Right atrium auricular region (tissue), 2 donors: Measurements from ENCODE around the gene CFAP107. TPM values are rescaled to one million over a fixed set of nuclear protein-coding genes. Genes with fewer than 3 reads are reported as not detected.

ENCODE experiments used
- DNase-seq: peaks from one replicate; pipeline ENCODE4 v3.0.0-alpha.2; 2019; ENCODE audit warnings: low spot score
- H3K27ac ChIP-seq, 2 donors: fragments of 200-600 bp; sonication (generic); 1 replicate in 1 of 2; 2 replicates in 1 of 2; pipeline ENCODE4 v1.5.1; 2016 to 2019
- H3K27me3 ChIP-seq, 2 donors: fragments of 200-600 bp; sonication (generic); one replicate each; pipeline versions ENCODE4 v1.5.1 to v1.6.0; 2017 to 2019
- H3K36me3 ChIP-seq: fragments of 200-600 bp; sonication (generic); one replicate; pipeline ENCODE4 v1.5.1; 2016
- H3K4me1 ChIP-seq, 2 donors: fragments of 200-600 bp; sonication (generic); one replicate each; pipeline versions ENCODE4 v1.5.1 to v1.6.0; 2017 to 2019
- H3K4me3 ChIP-seq, 2 donors: fragments of 200-600 bp; sonication (generic); 1 replicate in 1 of 2; 2 replicates in 1 of 2; pipeline ENCODE4 v1.5.1; 2017 to 2019; ENCODE audit warnings: mild to moderate bottlenecking in 1 of 2, moderate library complexity in 1 of 2
- H3K9me3 ChIP-seq, 2 donors: fragments of 200-600 bp; sonication (generic); one replicate each; pipeline ENCODE4 v1.5.1; 2019
- CTCF ChIP-seq, 2 donors: fragments of 200-600 bp; sonication (generic); IDR thresholded peaks; one replicate each; pipeline ENCODE4 v1.5.1; 2019; ENCODE audit warnings: antibody characterized with exemption in 2 of 2
- total RNA-seq, 2 donors: library from RNA; depleted of rRNA; stranded (reverse); fragments of >200 nt; gene quantifications; one replicate each; pipeline ENCODE4 v1.1.0, GENCODE V29; 2016

The CFAP107 gene
- total RNA-seq, result not detected

DNA sequence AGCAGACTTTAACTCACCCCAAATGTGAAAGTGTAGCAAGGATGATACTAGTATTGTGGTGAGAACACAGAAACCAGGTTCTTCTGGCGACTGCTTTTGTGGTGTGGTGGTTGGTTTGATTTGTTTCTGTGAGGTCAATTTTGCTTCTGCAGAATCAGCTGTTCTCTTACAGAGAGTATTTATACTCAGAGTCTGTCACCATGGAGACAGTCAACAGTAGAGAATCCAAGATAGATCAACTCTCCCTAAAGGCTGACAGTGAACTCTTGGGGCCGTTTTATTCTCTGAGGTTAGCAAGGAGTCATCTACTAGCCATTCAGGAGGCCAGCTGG lies at the start of gene CFAP107:
Gene CFAP107, plus strand, starts transcription at position 209 of the 332 bp plus-strand sequence. CDS start 231 bp downstream, outside the sequence.
- no peak within 1 kb of the TSS for H3K4me3 ChIP-seq
- H3K27ac ChIP-seq, result no peak within 1 kb of the TSS
- no peak for TF ChIP-seq CTCF (IDR thresholded peaks at IDR 0.05)
- H3K9me3 ChIP-seq, result peaks cover 0 to 36% of the 10 kb centered on the region in 2 donors
- no peak for DNase-seq
- no peaks in the 10 kb centered on the region for H3K36me3 ChIP-seq
- no peaks in the 10 kb centered on the region for H3K4me1 ChIP-seq
- H3K27me3 ChIP-seq, result no peaks in the 10 kb centered on the region

GRCh38 chr1:12696658-12697057 lies 49.3 kb upstream of the CFAP107 start:
- no peaks in the 10 kb centered on the region for H3K27me3 ChIP-seq
- no peak for TF ChIP-seq CTCF (IDR thresholded peaks at IDR 0.05)
- no peak overlapping the region for H3K27ac ChIP-seq
- no peak overlapping the region for H3K4me3 ChIP-seq
- no peaks in the 10 kb centered on the region for H3K36me3 ChIP-seq
- H3K9me3 ChIP-seq, result no peaks in the 10 kb centered on the region
- no peak for DNase-seq
- no peaks in the 10 kb centered on the region for H3K4me1 ChIP-seq

DNA sequence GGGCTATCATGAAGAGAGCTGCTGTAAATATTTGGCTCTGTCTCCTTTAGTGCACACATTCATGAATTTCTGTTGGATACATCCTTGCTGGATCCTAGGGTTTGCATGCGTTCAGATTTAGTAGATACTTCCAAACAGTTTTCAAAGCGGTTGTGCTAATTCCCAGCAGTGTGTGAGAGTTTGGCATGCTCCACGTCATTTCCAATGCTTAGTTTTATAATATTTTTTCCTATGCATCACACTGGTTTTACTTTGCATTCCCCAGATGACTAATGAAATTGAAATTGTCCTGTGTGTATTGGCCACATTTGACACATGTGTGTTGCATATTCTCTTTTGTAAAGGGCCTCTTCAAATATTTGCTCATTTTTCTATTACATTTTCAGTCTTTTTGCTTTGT lies 48.6 kb upstream of the CFAP107 start:
- Histone ChIP-seq H3K27ac (no peak overlapping the region), H3K4me1 (no peaks in the 10 kb centered on the region), H3K4me3 (no peak overlapping the region), H3K9me3 (no peaks in the 10 kb centered on the region), H3K36me3 (no peaks in the 10 kb centered on the region), H3K27me3 (no peaks in the 10 kb centered on the region)
- no peak for DNase-seq
- no peak for TF ChIP-seq CTCF (IDR thresholded peaks at IDR 0.05)

GRCh38 chr1:12703821-12704451 lies 42.1 kb upstream of the CFAP107 start:
- no peak overlapping the region for H3K27ac ChIP-seq
- H3K27me3 ChIP-seq, result no peaks in the 10 kb centered on the region
- peaks cover 0 to 6% of the 10 kb centered on the region in 2 donors for H3K9me3 ChIP-seq
- no peaks in the 10 kb centered on the region for H3K4me1 ChIP-seq
- no peak for DNase-seq
- no peak overlapping the region for H3K4me3 ChIP-seq
- H3K36me3 ChIP-seq, result no peaks in the 10 kb centered on the region
- no peak for TF ChIP-seq CTCF (IDR thresholded peaks at IDR 0.05)

GRCh38 chr1:12706061-12706460 lies 39.9 kb upstream of the CFAP107 start:
- H3K36me3 ChIP-seq, result no peaks in the 10 kb centered on the region
- peaks cover 0 to 6% of the 10 kb centered on the region in 2 donors for H3K9me3 ChIP-seq
- H3K4me3 ChIP-seq, result no peak overlapping the region
- H3K27me3 ChIP-seq, result no peaks in the 10 kb centered on the region
- no peak for TF ChIP-seq CTCF (IDR thresholded peaks at IDR 0.05)
- no peak overlapping the region for H3K27ac ChIP-seq
- no peaks in the 10 kb centered on the region for H3K4me1 ChIP-seq
- no peak for DNase-seq
